Omental fat pad (tissue), 4 donors: ENCODE results near the gene TMEM167A. TPM values are rescaled to one million over a fixed set of nuclear protein-coding genes. Genes with fewer than 3 reads are reported as not detected.

Source experiments
- ATAC-seq: fragments of 150-250 bp; one replicate; pipeline ENCODE4 v1.9.1; 2016; ENCODE audit warnings: mild to moderate bottlenecking, moderate library complexity; ENCODE audit not compliant: low FRiP score
- DNase-seq: peaks from one replicate; pipeline ENCODE4 v3.0.0-alpha.2; 2019; ENCODE audit warnings: low spot score
- total RNA-seq, 4 donors: library from RNA; depleted of rRNA; stranded (reverse); fragments of >200 nt; gene quantifications; one replicate each; pipeline ENCODE4 v1.1.0, GENCODE V29; 2016
- TF ChIP-seq, protein P1 (sequence below), 3 donors: fragments of 450-650 bp; IDR thresholded peaks; one replicate each; pipeline ENCODE4 v1.5.1; 2016 to 2017; ENCODE audit warnings: antibody characterized with exemption in 3 of 3, mild to moderate bottlenecking in 3 of 3, moderate library complexity in 2 of 3

Gene TMEM167A
- total RNA-seq, 4 donors from 2014 or later: 41.6 to 51.9 (median 50.4) TPM

DNA sequence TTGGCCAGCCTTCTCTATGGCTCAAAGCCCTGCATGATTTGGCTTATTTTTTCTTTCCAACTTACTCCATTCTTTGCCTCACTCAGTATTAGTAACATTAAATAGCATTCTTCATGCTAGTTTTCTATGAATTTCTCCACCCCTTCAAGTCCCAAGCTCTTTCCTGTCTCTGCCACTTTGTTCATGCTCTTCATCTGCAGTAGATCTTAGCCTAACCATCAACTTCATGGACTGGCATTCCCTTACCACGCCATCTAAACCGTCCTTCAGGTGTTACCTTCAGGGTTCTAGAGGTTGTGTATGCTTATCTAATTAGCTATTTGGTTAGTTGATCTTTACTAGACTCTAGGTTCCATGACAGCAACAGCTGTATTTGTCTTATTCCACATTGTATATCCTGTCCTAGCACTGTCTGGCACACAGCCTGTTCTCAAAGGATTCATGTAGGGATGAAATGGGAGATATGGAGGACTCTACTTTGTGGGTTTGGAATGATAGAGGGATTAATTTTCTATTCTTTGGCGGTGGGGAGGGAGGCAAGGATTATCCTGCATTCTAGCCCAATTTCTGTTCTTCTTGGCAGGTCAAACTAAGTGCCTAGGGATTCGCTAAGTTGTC is 26.4 kb downstream of the TMEM167A start:
- ATAC-seq (no peak), DNase-seq (no peak)
- TF ChIP-seq, protein P1, sequence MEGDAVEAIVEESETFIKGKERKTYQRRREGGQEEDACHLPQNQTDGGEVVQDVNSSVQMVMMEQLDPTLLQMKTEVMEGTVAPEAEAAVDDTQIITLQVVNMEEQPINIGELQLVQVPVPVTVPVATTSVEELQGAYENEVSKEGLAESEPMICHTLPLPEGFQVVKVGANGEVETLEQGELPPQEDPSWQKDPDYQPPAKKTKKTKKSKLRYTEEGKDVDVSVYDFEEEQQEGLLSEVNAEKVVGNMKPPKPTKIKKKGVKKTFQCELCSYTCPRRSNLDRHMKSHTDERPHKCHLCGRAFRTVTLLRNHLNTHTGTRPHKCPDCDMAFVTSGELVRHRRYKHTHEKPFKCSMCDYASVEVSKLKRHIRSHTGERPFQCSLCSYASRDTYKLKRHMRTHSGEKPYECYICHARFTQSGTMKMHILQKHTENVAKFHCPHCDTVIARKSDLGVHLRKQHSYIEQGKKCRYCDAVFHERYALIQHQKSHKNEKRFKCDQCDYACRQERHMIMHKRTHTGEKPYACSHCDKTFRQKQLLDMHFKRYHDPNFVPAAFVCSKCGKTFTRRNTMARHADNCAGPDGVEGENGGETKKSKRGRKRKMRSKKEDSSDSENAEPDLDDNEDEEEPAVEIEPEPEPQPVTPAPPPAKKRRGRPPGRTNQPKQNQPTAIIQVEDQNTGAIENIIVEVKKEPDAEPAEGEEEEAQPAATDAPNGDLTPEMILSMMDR (IDR thresholded peaks at IDR 0.05): no peak

DNA sequence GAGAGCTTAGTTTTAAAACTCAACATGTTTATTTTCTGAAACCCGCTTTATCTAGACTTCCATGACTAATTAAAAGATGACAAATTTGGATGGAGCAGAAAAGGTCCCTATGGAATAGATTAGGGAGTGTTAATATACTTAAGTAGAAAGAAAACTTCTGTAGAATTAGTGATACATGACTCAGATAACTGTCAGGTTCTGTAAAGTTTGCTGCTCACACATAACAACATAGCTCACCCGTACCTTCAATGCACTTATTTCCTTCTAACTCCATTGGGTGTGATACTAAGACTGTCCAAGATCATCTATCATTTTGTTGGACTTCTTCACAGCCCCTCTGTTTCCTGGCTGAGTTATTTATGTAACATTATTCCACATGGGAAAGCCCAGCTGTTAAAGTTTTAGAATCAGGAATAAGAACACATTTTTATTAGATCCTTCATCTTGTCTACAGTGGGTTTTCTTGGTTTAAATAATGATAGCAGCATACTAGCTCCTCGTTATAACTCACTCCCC is 27.8 kb downstream of the TMEM167A start:
- TF ChIP-seq, protein P1 (IDR thresholded peaks at IDR 0.05): no peak
- DNase-seq (no peak), ATAC-seq (no peak)

DNA sequence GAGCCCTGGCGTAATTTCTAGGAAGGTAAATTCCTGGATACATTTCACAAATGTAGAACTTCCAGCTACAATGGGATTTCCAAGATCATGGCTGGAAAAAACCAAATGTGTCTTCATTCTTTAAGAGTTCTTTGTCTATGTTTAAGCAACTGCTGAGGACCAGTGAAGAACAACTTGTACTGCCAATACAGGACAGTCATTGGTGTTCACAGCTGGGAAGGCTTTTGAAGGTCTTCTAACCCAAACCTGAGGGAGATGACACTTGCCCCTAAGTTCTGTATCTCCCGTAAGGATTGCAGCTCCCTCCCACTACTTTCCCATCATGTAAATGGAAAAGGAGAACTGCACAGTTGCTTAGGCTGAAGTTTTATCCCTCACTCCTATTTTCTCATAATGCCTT is 28.4 kb downstream of the TMEM167A start:
- no peak for ATAC-seq
- DNase-seq: no peak
- TF ChIP-seq, protein P1 (IDR thresholded peaks at IDR 0.05): no peak

DNA sequence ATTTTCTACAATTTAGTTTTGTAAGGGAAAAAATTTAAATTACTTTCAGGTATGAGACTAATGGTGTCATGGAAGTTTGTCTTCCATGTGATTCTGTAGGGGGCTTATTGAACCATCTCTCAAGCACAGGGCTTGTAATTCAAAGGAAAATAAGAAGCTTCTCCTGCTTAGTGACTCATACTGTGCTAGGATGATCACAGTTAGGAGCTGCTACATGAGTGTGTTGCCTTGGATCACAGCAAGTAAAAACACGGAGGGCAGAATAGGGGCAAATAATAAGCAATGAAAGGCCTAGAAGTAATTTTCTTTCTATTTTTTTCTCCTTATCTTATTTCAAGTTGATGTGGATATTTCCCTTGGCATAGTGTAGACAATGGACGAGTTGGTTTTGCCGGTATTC is 28.9 kb downstream of the TMEM167A start:
- TF ChIP-seq, protein P1 (IDR thresholded peaks at IDR 0.05): no peak
- no peak for DNase-seq
- ATAC-seq: no peak

GRCh38 chr5:83044926-83045325 is 32.3 kb downstream of the TMEM167A start:
- DNase-seq: no peak
- ATAC-seq: no peak
- TF ChIP-seq, protein P1 (IDR thresholded peaks at IDR 0.05): no peak

DNA sequence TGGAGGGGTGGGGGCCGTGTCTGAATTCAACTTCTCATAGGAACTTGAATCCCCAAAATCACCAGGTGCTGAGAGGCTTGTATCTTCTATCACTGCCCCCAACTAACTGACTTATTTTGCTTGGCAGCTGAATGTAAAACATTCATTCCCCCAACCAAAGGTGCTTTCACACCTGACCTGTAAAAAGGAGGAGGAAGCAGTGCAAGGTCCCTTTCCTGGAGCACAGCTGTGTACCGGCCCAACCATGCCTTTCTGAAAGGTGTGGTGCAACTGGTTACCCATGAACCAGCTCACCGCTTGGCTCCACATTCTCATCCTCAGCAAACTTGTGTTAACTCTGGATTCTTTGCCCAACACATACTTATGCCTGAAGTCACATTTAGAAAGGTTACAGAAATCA is 34.7 kb downstream of the TMEM167A start:
- no peak for ATAC-seq
- no peak for DNase-seq

GRCh38 chr5:83038924-83039323 is 38.3 kb downstream of the TMEM167A start:
- ATAC-seq: no peak
- no peak for DNase-seq
- TF ChIP-seq, protein P1 (IDR thresholded peaks at IDR 0.05): no peak

More for the DNA sequence above, 34.7 kb downstream of the TMEM167A start:
- TF ChIP-seq, protein P1 (IDR thresholded peaks at IDR 0.05): no peak
